ENCODE data around the gene SETX.

The SETX gene

GRCh38 chr9:132357764-132358163, 3.0 kb upstream of the SETX start:
- DNase-seq (ENCODE audit: low read depth): no peak

DNA sequence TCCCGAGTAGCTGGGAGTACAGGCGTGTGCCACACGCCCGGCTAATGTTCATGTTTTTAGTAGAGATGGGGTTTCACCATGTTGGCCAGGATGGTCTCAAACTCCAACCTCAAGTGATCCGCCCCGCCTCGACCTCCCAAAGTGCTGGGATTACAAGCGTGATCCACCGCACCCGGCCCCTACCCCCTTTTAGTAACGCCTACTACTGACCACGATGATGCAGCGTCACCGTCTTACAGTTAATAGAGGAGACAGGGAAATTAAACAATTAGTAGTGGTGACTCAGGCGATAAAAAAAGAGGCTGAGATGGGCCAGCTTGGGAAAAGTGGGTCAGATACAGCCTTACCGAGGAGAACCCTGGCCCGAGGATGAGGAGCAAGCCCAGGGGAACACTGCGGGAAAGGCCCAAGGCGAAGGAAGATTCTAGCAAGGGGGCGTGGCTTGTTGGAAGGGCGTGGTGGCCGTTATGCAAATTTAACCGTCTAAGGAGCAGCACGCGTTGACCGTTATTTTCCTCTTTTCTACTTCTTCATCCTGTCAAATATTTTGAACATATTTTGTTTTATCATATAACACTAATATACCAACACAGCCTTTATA, 1.6 kb upstream of the SETX start:
- no peak for DNase-seq (ENCODE audit: low read depth)

GRCh38 chr9:132351404-132352045, 3.3 kb downstream of the SETX start:
- DNase-seq (ENCODE audit: low read depth): no peak

DNA sequence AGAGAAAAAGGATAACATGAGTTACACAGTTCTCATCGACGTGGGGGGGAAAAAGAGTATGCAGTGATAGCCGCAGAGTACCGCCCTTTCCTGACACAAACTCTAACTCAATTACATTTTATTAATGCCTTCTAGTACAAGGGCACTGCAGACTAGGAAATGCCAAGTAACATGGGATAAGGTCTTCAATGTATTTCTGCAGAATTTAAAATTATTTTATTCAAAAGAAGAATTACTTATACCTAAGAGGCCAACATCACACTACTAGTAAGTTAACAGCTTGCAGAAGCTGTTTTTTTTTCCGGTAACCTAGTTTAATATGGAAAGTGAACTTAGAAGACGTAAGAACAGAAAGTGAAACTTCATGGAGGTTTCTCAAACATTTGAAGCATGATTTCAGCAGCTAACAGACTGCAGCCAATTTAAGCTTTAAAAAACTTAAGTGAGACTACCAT, 3.9 kb downstream of the SETX start:
- no peak for DNase-seq (ENCODE audit: low read depth)

- DNase-seq (ENCODE audit: low read depth): no peak
Observed at GRCh38 chr9:132348676-132349075, 6.1 kb downstream of the SETX start.

GRCh38 chr9:132346177-132346576, 8.6 kb downstream of the SETX start:
- no peak for DNase-seq (ENCODE audit: low read depth)

- DNase-seq (ENCODE audit: low read depth): no peak
Observed at GRCh38 chr9:132341177-132341840, 13.5 kb downstream of the SETX start.

DNA sequence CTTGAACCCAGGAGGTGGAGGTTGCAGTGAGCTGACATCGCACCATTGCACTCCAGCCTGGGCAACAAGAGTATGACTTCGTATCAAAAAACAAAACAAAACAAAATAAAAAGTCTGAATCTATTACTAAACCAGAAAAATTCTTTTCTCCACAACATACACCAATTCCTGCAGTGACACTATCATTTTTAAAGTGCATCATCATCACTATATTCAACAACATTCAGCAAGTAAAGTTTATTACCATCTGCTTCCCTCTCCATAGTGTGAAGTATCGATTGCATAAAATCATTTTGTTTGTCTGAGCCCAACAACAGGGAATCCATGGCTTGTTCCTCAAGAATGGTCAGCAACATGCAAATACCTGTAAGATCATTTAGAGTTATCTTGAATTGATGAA, 20.4 kb downstream of the SETX start:
- no peak for DNase-seq (ENCODE audit: low read depth)

DNA sequence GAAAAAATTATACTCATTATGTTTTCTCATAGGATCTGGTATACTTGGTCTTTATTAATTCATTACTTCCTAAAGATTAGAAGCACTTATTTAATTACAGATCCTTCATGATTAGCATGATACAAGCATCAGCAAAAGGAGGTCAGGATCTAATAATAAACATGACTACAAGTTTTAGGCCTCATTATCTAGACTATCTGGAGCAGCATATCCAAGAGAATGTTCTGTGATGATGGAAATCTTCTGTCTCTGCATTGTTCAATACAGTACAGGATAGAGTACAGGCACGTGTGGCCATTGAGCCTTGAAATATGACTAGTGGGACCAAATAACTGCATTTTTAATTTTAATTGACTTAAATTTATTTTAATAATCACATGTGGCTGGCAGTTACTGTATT, 21.2 kb downstream of the SETX start:
- no peak for DNase-seq (ENCODE audit: low read depth)

GRCh38 chr9:132328580-132328979, 26.2 kb downstream of the SETX start:
- DNase-seq (ENCODE audit: low read depth): no peak

DNA sequence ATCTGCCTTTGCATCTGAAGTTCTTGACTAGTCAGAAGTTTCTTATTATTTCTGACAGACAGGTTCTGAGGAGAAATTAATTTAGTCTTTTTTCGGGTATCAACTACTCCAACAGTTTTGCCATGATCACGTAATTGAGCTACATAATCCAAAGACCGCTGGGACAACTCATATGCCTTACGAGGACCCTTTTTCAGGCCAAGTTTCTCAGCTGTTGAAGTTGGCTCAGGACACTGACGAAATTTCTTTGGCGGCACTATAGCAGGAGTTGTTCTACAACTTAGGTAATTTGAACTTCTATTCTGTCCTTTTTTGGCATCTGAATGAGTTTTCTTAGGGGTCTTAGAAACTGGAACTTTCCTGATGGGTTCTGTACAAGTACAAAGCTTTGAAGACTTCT, 27.2 kb downstream of the SETX start:
- DNase-seq (ENCODE audit: low read depth): no peak

- DNase-seq (ENCODE audit: low read depth): no peak
Observed at GRCh38 chr9:132324425-132324824, 30.4 kb downstream of the SETX start.

GRCh38 chr9:132319421-132320110, 35.2 kb downstream of the SETX start:
- no peak for DNase-seq (ENCODE audit: low read depth)

DNA sequence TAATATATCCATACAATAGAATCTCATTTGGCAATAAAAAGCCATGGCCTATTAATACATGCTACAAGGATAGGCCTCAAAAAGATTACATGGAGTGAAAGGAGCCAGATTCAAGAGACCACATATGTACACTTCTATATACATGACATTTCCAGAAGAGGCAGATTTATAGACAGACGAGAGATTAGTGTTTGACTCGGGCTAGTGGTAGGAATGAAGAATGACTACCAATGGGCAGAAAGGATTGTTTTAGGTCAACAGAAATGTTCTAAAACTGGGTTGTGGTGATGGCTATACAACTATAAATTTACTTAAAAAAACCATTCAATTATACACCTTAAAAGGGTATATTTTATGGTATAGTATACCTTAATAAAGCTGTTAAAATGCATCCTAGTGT, 41.9 kb downstream of the SETX start:
- DNase-seq (ENCODE audit: low read depth): no peak

- no peak for DNase-seq (ENCODE audit: low read depth)
Observed at GRCh38 chr9:132312426-132312825, 42.4 kb downstream of the SETX start.

GRCh38 chr9:132311978-132312377, 42.8 kb downstream of the SETX start:
- no peak for DNase-seq (ENCODE audit: low read depth)

DNA sequence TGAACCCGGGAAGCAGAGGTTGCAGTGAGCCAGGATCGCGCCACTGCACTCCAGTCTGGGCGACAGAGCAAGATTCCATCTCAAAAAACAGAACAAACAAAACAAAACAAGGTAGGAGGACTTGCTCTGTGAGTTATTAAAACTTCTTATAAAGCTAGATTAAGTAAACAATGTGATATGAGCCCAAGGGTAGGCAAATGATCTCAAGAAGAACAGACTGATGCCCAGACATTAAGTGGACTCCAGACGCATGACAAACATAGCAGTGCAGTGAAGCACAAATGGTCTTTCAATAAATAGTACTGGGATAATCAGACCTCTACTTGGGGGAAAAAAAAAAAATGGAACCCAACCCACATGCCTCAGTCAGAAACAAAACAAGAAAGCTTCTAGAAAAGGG, 45.7 kb downstream of the SETX start:
- DNase-seq (ENCODE audit: low read depth): no peak

DNA sequence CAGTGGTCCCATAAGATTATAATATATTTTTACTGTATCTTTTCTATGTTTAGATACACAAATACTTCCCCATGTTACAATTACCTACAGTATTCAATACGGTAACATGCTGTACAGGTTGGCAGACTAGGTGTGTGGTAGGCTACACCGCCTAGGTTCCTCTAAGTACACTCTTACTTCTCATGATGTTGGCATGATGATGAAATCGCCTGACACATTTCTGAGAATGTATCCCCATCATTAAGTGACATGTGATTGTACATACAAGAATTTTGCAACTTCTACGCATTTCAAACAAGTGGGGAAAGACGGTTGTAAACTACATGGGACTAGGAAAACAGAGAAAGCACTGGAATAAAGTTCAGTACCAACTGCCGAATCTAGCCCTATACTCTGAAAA, 53.3 kb downstream of the SETX start:
- DNase-seq (ENCODE audit: low read depth): no peak

GRCh38 chr9:132299221-132299620, 55.6 kb downstream of the SETX start:
- no peak for DNase-seq (ENCODE audit: low read depth)

DNA sequence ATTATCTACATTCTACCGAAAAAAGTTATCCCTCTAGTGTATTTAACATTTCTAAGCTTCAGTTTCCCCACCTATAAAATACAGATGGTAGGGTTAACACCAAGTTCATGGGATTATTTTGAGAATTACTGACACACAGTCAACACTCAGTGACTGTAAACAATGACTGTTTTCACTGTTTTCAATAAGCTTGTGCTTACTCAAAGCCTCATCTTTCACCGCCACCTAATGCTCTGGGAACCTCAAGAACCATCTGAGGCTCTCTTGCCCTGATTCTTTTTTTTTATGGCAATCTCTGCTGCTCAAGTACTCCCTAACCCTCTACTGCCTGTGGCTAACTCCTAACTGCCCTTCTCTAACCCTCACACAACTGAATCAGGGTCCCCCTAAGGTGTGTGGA, 59.6 kb downstream of the SETX start:
- no peak for DNase-seq (ENCODE audit: low read depth)

GRCh38 chr9:132293145-132293721, 61.6 kb downstream of the SETX start:
- no peak for DNase-seq (ENCODE audit: low read depth)

DNA sequence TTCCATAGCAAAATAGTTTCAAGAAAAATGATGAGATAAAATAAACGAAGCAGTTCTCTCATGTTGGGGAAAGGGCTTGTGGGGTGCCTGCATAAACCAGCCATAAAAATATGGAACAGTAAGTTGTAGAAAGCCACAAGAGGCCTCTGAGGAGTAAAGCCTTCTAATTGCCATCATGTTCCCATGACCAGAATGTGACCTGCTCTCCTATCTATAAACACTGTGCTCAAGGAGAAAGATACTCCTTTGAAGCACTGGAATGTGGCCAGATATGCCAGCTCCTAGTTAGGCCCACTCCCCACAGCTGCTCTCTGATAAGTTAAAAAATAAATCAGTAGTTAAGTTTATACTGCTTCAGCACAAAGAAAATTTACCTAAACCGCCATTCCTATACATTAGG, 65.8 kb downstream of the SETX start:
- DNase-seq (ENCODE audit: low read depth): no peak

- DNase-seq (ENCODE audit: low read depth): no peak
Observed at GRCh38 chr9:132288361-132288760, 66.4 kb downstream of the SETX start.
